HFFc6 (cell line): Measurements from ENCODE around the gene XXYLT1. TPM values are rescaled to one million over a fixed set of nuclear protein-coding genes. Genes with fewer than 3 reads are reported as not detected.

Source experiments
- DNase-seq: peaks from one replicate; pipeline ENCODE4 v3.0.0-alpha.2; 2018
- H3K27ac Mint-ChIP-seq: 2 replicates; pipeline ENCODE4 v1.8.0; 2020; ENCODE audit warnings: mild to moderate bottlenecking, mixed read lengths
- H3K27me3 Mint-ChIP-seq: 2 replicates; pipeline ENCODE4 v1.8.0; 2021; ENCODE audit warnings: mild to moderate bottlenecking, moderate library complexity, mixed read lengths; ENCODE audit not compliant: insufficient read depth
- H3K36me3 Mint-ChIP-seq: 2 replicates; pipeline ENCODE4 v1.8.0; 2021; ENCODE audit warnings: low read depth, mixed read lengths
- H3K4me1 Mint-ChIP-seq: 2 replicates; pipeline ENCODE4 v1.8.0; 2020; ENCODE audit warnings: low read depth, mixed read lengths
- H3K4me3 Mint-ChIP-seq: 2 replicates; pipeline ENCODE4 v1.8.0; 2020; ENCODE audit warnings: mild to moderate bottlenecking, moderate library complexity, mixed read lengths
- H3K9me3 Mint-ChIP-seq: 2 replicates; pipeline ENCODE4 v1.8.0; 2020; ENCODE audit warnings: mild to moderate bottlenecking, mixed read lengths
- CTCF ChIP-seq: fragments of 200-600 bp; sonication (generic); IDR thresholded peaks from 2 replicates; pipeline ENCODE4 v1.5.0; 2021; ENCODE audit warnings: antibody characterized with exemption, mild to moderate bottlenecking
- total RNA-seq, 6 experiments: library from RNA; stranded (reverse); fragmentation: NEBNext Ultra II Directional; extraction: Animal tissue kit (Norgen Biotek cat#: 25700); gene quantifications; 2 replicates in 1 of 6; 3 replicates in 5 of 6; pipeline ENCODE4 v1.2.3, GENCODE V29; 2021

XXYLT1 gene
- total RNA-seq, 6 experiments from 2014 or later, result 16.9 to 24.2 (median 18.3) TPM

- H3K27ac Mint-ChIP-seq, result no peak overlapping the region
These were observed 44.5 kb downstream of the XXYLT1 start for GRCh38 chr3:195226445-195226844.

GRCh38 chr3:195224980-195225580, 45.9 kb downstream of the XXYLT1 start:
- DNase-seq, result no peak
- Mint-ChIP-seq H3K27ac (peak overlapping the region; percentile 29; the same call in 1 of the 2 replicates), H3K27me3 (no peaks in the 10 kb centered on the region; the same call in none of the 2 replicates), H3K4me3 (no peak overlapping the region), H3K4me1 (peaks cover 30% of the 10 kb centered on the region), H3K36me3 (no peaks in the 10 kb centered on the region), H3K9me3 (no peaks in the 10 kb centered on the region)
- no peak for TF ChIP-seq CTCF

More at GRCh38 chr3:195226445-195226844, 44.5 kb downstream of the XXYLT1 start:
- Mint-ChIP-seq H3K36me3 (no peaks in the 10 kb centered on the region), H3K4me1 (peaks cover 24% of the 10 kb centered on the region), H3K9me3 (no peaks in the 10 kb centered on the region), H3K27me3 (no peaks in the 10 kb centered on the region; the same call in none of the 2 replicates), H3K4me3 (no peak overlapping the region)
- TF ChIP-seq CTCF, result no peak
- DNase-seq, result no peak

GRCh38 chr3:195224156-195224979, 46.6 kb downstream of the XXYLT1 start:
- DNase-seq, result no peak
- TF ChIP-seq CTCF, result no peak
- no peaks in the 10 kb centered on the region for H3K9me3 Mint-ChIP-seq
- peak overlapping the region; percentile 63 for H3K4me3 Mint-ChIP-seq
- H3K36me3 Mint-ChIP-seq, result 0 out of 2 replicates have a peak, but pooled peaks cover under 1% of the 10 kb centered on the region
- H3K4me1 Mint-ChIP-seq, result peaks cover 30% of the 10 kb centered on the region
- H3K27me3 Mint-ChIP-seq, result no peaks in the 10 kb centered on the region; the same call in none of the 2 replicates
- H3K27ac Mint-ChIP-seq, result peak overlapping the region; percentile 93

- Mint-ChIP-seq H3K9me3 (no peaks in the 10 kb centered on the region), H3K4me3 (no peak overlapping the region), H3K4me1 (peaks cover 30% of the 10 kb centered on the region), H3K36me3 (0 out of 2 replicates have a peak, but pooled peaks cover 5% of the 10 kb centered on the region), H3K27ac (peak overlapping the region; percentile 64), H3K27me3 (no peaks in the 10 kb centered on the region; the same call in none of the 2 replicates)
- no peak for TF ChIP-seq CTCF
- DNase-seq, result no peak
These were observed 48.9 kb downstream of the XXYLT1 start for GRCh38 chr3:195221876-195222617.
